IMR-90 (cell line): Measurements from ENCODE around the gene MS4A10. TPM values are rescaled to one million over a fixed set of nuclear protein-coding genes. Genes with fewer than 3 reads are reported as not detected.

Experiments used
- ATAC-seq: fragments of 200-7000 bp; cut with Tn5 transposase; 2 replicates; pipeline ENCODE4 v1.9.1; 2020; ENCODE audit warnings: low read depth, mild to moderate bottlenecking, moderate library complexity
- Bru-seq: library from RNA; stranded (reverse); fragments of 400-500 nt; gene quantifications from one replicate; lab custom pipeline; 2021; lab: Mats Ljungman, UMichigan
- BruChase-seq, 2 experiments: library from RNA; stranded (reverse); fragments of 400-500 nt; gene quantifications; one replicate each; lab custom pipeline; 2021; lab: Mats Ljungman, UMichigan
- BruUV-seq: library from RNA; stranded (reverse); fragments of 400-500 nt; replicated peaks from 2 replicates; lab custom pipeline; 2021; lab: Mats Ljungman, UMichigan
- CTCF ChIA-PET: fragments of 300-600 bp; formaldehyde crosslinking; extraction: SDS; loops from one replicate; lab custom pipeline; 2021; ENCODE audit warnings: antibody characterized with exemption; lab: Yijun Ruan, JAX
- POLR2A ChIA-PET: fragments of 300-600 bp; sonication (Branson Sonifier 250); formaldehyde crosslinking; loops from one replicate; lab custom pipeline; 2022; ENCODE audit warnings: antibody characterized with exemption; ENCODE audit not compliant: unreplicated experiment; lab: Charles Lee
- DNase-seq: peaks from one replicate; pipeline ENCODE4 v3.0.0; 2013
- H2AFZ ChIP-seq: replicated peaks from 2 replicates; pipeline ENCODE3; 2013; ENCODE audit warnings: low read length, mild to moderate bottlenecking; ENCODE audit not compliant: poor library complexity
- H2AK5ac ChIP-seq: 2 replicates; pipeline ENCODE4 v1.6.1; 2013; ENCODE audit warnings: low read depth, low read length, inconsistent platforms
- H2AK9ac ChIP-seq: replicated peaks from 2 replicates; pipeline ENCODE3; 2013; ENCODE audit warnings: mild to moderate bottlenecking, low read depth, low read length, moderate library complexity; ENCODE audit not compliant: poor library complexity
- H2BK120ac ChIP-seq: 2 replicates; pipeline ENCODE4 v1.6.1; 2013; ENCODE audit warnings: low read depth, low read length, inconsistent platforms
- H2BK15ac ChIP-seq: 3 replicates; pipeline ENCODE4 v1.6.1; 2013; ENCODE audit warnings: low read depth, low read length, inconsistent platforms
- H2BK20ac ChIP-seq: 2 replicates; pipeline ENCODE4 v1.6.1; 2013; ENCODE audit warnings: low read depth, mild to moderate bottlenecking, inconsistent platforms, low read length, moderate library complexity
- H2BK5ac ChIP-seq: 2 replicates; pipeline ENCODE4 v1.6.1; 2013; ENCODE audit warnings: mild to moderate bottlenecking, low read depth, low read length, inconsistent platforms; ENCODE audit not compliant: poor library complexity, severe bottlenecking
- H3K14ac ChIP-seq: replicated peaks from 2 replicates; pipeline ENCODE4 v1.6.1; 2013; ENCODE audit warnings: low read depth, low read length, inconsistent platforms
- H3K18ac ChIP-seq: 2 replicates; pipeline ENCODE4 v1.6.1; 2013; ENCODE audit warnings: low read depth, low read length, control low read depth
- H3K23ac ChIP-seq: 2 replicates; pipeline ENCODE4 v1.6.1; 2013; ENCODE audit warnings: low read depth, low read length, inconsistent platforms
- H3K27ac ChIP-seq: 2 replicates; pipeline ENCODE4 v1.5.1; 2013; ENCODE audit warnings: mild to moderate bottlenecking, control low read depth, low read length; ENCODE audit not compliant: insufficient read depth
- H3K27me3 ChIP-seq: 2 replicates; pipeline ENCODE4 v1.6.1; 2013; ENCODE audit warnings: low read length; ENCODE audit not compliant: control insufficient read depth, insufficient read depth
- H3K36me3 ChIP-seq: 2 replicates; pipeline ENCODE4 v1.6.1; 2013; ENCODE audit warnings: low read length, mixed read lengths; ENCODE audit not compliant: control insufficient read depth, insufficient read depth
- H3K4ac ChIP-seq: 2 replicates; pipeline ENCODE4 v1.6.1; 2013; ENCODE audit warnings: low read depth, low read length, inconsistent platforms
- H3K4me1 ChIP-seq: 2 replicates; pipeline ENCODE4 v1.6.1; 2013; ENCODE audit warnings: low read length, mixed read lengths; ENCODE audit not compliant: control insufficient read depth, insufficient read depth
- H3K4me2 ChIP-seq: 2 replicates; pipeline ENCODE4 v1.6.1; 2013; ENCODE audit warnings: low read depth, mild to moderate bottlenecking, control low read depth, low read length, moderate library complexity
- H3K4me3 ChIP-seq: 2 replicates; pipeline ENCODE4 v1.5.1; 2013; ENCODE audit warnings: low read depth, mild to moderate bottlenecking, control low read depth, low read length, moderate library complexity; ENCODE audit not compliant: insufficient read depth
- H3K56ac ChIP-seq: 2 replicates; pipeline ENCODE4 v1.6.1; 2013; ENCODE audit warnings: low read length, inconsistent platforms; ENCODE audit not compliant: insufficient read depth; ENCODE audit errors: extremely low read depth
- H3K79me1 ChIP-seq, 2 experiments: 2 replicates each; pipeline ENCODE4 v1.6.1; 2013; ENCODE audit warnings: low read length in 2 of 2, inconsistent platforms in 1 of 2, low read depth in 1 of 2
- H3K9ac ChIP-seq: 2 replicates; pipeline ENCODE4 v1.6.1; 2013; ENCODE audit warnings: low read depth, low read length, control low read depth
- H3K9me1 ChIP-seq: 2 replicates; pipeline ENCODE4 v1.6.1; 2013; ENCODE audit warnings: low read length, inconsistent platforms; ENCODE audit not compliant: insufficient read depth
- H3K9me3 ChIP-seq: 2 replicates; pipeline ENCODE4 v1.6.1; 2013; ENCODE audit warnings: low read length; ENCODE audit not compliant: control insufficient read depth, insufficient read depth
- H4K20me1 ChIP-seq: 2 replicates; pipeline ENCODE4 v1.6.1; 2013; ENCODE audit warnings: low read length, inconsistent platforms; ENCODE audit not compliant: insufficient read depth
- H4K5ac ChIP-seq: 2 replicates; pipeline ENCODE4 v1.6.1; 2013; ENCODE audit warnings: mild to moderate bottlenecking, low read depth, low read length, control low read depth
- H4K8ac ChIP-seq, 2 experiments: 2 replicates each; pipeline ENCODE4 v1.6.1; 2013; ENCODE audit warnings: low read depth in 2 of 2, low read length in 2 of 2, control low read depth in 1 of 2, inconsistent platforms in 1 of 2
- H4K91ac ChIP-seq: 2 replicates; pipeline ENCODE4 v1.6.1; 2013; ENCODE audit warnings: low read depth, low read length, inconsistent platforms; ENCODE audit not compliant: insufficient read depth
- CTCF ChIP-seq: conservative IDR thresholded peaks from 2 replicates; pipeline ENCODE4 v1.5.1; 2012; ENCODE audit warnings: mild to moderate bottlenecking, low read depth, low read length, improper control_type of control experiment
- WGBS, 2 experiments: methylation state at CpG; one replicate each; pipeline versions ENCODE4 v1.1.5 to v1.1.7; 2013; ENCODE audit warnings: missing lambda C conversion rate in 2 of 2; ENCODE audit not compliant: insufficient read length in 1 of 2; ENCODE audit errors: extremely low coverage in 2 of 2; 5-methylcytosine and 5-hydroxymethylcytosine counted together
- dilution Hi-C: fragments of 300-500 bp; cut with HindIII; formaldehyde crosslinking; loops from one replicate; pipeline ENCODE4 v1.14.3; 2018; ENCODE audit warnings: low sequenced_read_pairs; ENCODE audit not compliant: unreplicated experiment
- in situ Hi-C: fragments of 300-500 bp; cut with MboI; formaldehyde crosslinking; loops from 3 replicates; pipeline ENCODE4 v1.14.3; 2019; ENCODE audit warnings: low sequenced_read_pairs, inconsistent platforms, mixed read lengths
- intact Hi-C: fragments of 100-400 bp; cut with micrococcal nuclease; formaldehyde crosslinking; loops from 2 replicates; pipeline ENCODE4 v1.10.0; 2022
- long read RNA-seq: library from polyadenylated mRNA; unstranded; transcript quantifications from one replicate; pipeline ENCODE4 v2.0.0, GENCODE V29; 2021; ENCODE audit not compliant: unreplicated experiment
- polyA plus RNA-seq, 3 experiments: library from polyadenylated mRNA; depleted of rRNA; stranded (reverse); fragments of >200 nt; gene quantifications; 2 replicates each; pipeline ENCODE4 v1.2.3, GENCODE V29; 2012; ENCODE audit warnings: low replicate concordance in 1 of 3
- total RNA-seq: library from RNA; depleted of rRNA; stranded (reverse); fragments of >200 nt; gene quantifications from 2 replicates; pipeline ENCODE4 v1.2.3, GENCODE V29; 2012; rRNA removed

Gene MS4A10
- total RNA-seq (not detected in 2 replicates), polyA plus RNA-seq (2012; rRNA removed) (not detected in 2 replicates), Bru-seq, nascent RNA (not detected), BruChase-seq, experiment 1, labeled RNA remaining after a 6-hour chase (not detected), BruChase-seq, experiment 2, labeled RNA remaining after a 2-hour chase (not detected)
- not detected in 2 replicates for polyA plus RNA-seq (2012; cell fraction: cytosol; rRNA removed)
- not detected in 2 replicates for polyA plus RNA-seq (2012; cell fraction: nucleus; rRNA removed; ENCODE audit: low replicate concordance)
- long read RNA-seq: 0 reads

GRCh38 chr11:60785136-60785535 lies at the start of gene MS4A10:
TSS of gene MS4A10 (plus strand) at chr11:60785333. CDS start at chr11:60790336, 5,003 bp downstream.
- Histone ChIP-seq H3K56ac (no peak within 1 kb of the TSS), H3K79me1 (no peaks in the 10 kb centered on the region), H4K20me1 (no peaks in the 10 kb centered on the region), H3K14ac (no peak within 1 kb of the TSS; the same call in 1 of the 2 replicates), H2AK9ac (no peak within 1 kb of the TSS), H3K27ac (no peak within 1 kb of the TSS), H3K36me3 (no peaks in the 10 kb centered on the region), H2BK120ac (no peak within 1 kb of the TSS), H3K9ac (no peak within 1 kb of the TSS), H3K4me1 (peaks cover 5% of the 10 kb centered on the region), H3K27me3 (peaks cover 36% of the 10 kb centered on the region), H4K5ac (no peak within 1 kb of the TSS), H4K8ac (no peak within 1 kb of the TSS), H3K9me1 (peaks cover 7% of the 10 kb centered on the region; the same call in 1 of the 2 replicates), H2BK5ac (no peak within 1 kb of the TSS), H3K23ac (no peak within 1 kb of the TSS), H2AFZ (no peak within 1 kb of the TSS), H3K4me3 (no peak within 1 kb of the TSS), H3K4me2 (no peak within 1 kb of the TSS), H2BK20ac (no peak within 1 kb of the TSS), H3K18ac (no peak within 1 kb of the TSS), H2BK15ac (no peak within 1 kb of the TSS), H3K4ac (no peak within 1 kb of the TSS), H3K9me3 (no peaks in the 10 kb centered on the region), H4K91ac (no peak within 1 kb of the TSS), H2AK5ac (no peak within 1 kb of the TSS)
- intact Hi-C loops (no loop called here), in situ Hi-C loops (no loop called here), dilution Hi-C loops (no loop called here)
- TF ChIP-seq CTCF: no peak
- DNase-seq (no peak), ATAC-seq (no peak)
- 40% methylated on average over 1 of the region's 9 CpGs; no CpG with 5 or more reads in 1 of the 2 experiments for WGBS, 2 experiments
- ChIA-PET CTCF (no interaction called here), POLR2A (no interaction called here)
- BruUV-seq: no TSS peak
